Lung (tissue), 12 donors: ENCODE data around the gene NUB1. TPM values are rescaled to one million over a fixed set of nuclear protein-coding genes. Genes with fewer than 3 reads are reported as not detected.

ENCODE experiments used
- ATAC-seq: fragments of 200-7000 bp; cut with Tn5 transposase; one replicate; pipeline ENCODE4 v1.9.1; 2020; ENCODE audit warnings: moderate number of reproducible peaks; ENCODE audit not compliant: insufficient read depth, low FRiP score
- DNase-seq, 3 donors: peaks; one replicate each; pipeline ENCODE4 v3.0.0-alpha.2; 2013 to 2017
- H3K27ac ChIP-seq, 2 donors: one replicate each; pipeline ENCODE4 v1.5.1; 2013; ENCODE audit warnings: mild to moderate bottlenecking in 2 of 2, moderate library complexity in 2 of 2, control low read depth in 1 of 2, inconsistent platforms in 1 of 2, low read depth in 1 of 2, low read length in 1 of 2
- H3K27me3 ChIP-seq, 3 donors: one replicate each; pipeline ENCODE4 v1.5.1; 2013; ENCODE audit warnings: low read length in 2 of 3; ENCODE audit not compliant: control insufficient read depth in 3 of 3, insufficient read depth in 3 of 3
- H3K36me3 ChIP-seq, 4 donors: one replicate each; pipeline ENCODE4 v1.5.1; 2013; ENCODE audit warnings: low read length in 4 of 4, mild to moderate bottlenecking in 1 of 4, moderate library complexity in 1 of 4; ENCODE audit not compliant: control insufficient read depth in 4 of 4, insufficient read depth in 4 of 4
- H3K4me1 ChIP-seq, 5 donors: one replicate each; pipeline ENCODE4 v1.5.1; 2013; ENCODE audit warnings: low read length in 5 of 5, mild to moderate bottlenecking in 2 of 5, moderate library complexity in 1 of 5; ENCODE audit not compliant: control insufficient read depth in 5 of 5, insufficient read depth in 5 of 5
- H3K4me3 ChIP-seq: one replicate; pipeline ENCODE4 v1.5.1; 2013; ENCODE audit warnings: mild to moderate bottlenecking, control low read depth, moderate library complexity
- H3K9ac ChIP-seq, 2 donors: one replicate each; pipeline ENCODE4 v1.5.1; 2013; ENCODE audit warnings: low read length in 2 of 2, control low read depth in 1 of 2; ENCODE audit not compliant: insufficient read depth in 1 of 2
- H3K9me3 ChIP-seq, 4 donors: one replicate each; pipeline ENCODE4 v1.5.1; 2013; ENCODE audit warnings: low read length in 3 of 4, mild to moderate bottlenecking in 1 of 4, moderate library complexity in 1 of 4; ENCODE audit not compliant: control insufficient read depth in 4 of 4, insufficient read depth in 3 of 4
- WGBS, 2 donors: extraction: QIAGEN DNeasy Blood & Tissue Kit; methylation state at CpG; one replicate each; pipeline ENCODE4 v1.1.7; 2013; 5-methylcytosine and 5-hydroxymethylcytosine counted together
- polyA plus RNA-seq, 2 donors: library from polyadenylated mRNA; stranded (reverse); fragments of 200-250 nt; gene quantifications; one replicate each; pipeline ENCODE4 v1.2.1, GENCODE V29; 2013
- total RNA-seq, 2 donors: library from RNA; depleted of rRNA in 1 of 2; stranded (reverse); fragments of >200 nt in 1 of 2; gene quantifications; one replicate each; pipeline ENCODE4 v1.2.1, GENCODE V29; 2014 to 2021
- TF ChIP-seq, protein P1 (sequence below): IDR thresholded peaks from 2 replicates; pipeline ENCODE4 v1.5.1; 2012; ENCODE audit warnings: mild to moderate bottlenecking; ENCODE audit errors: control extremely low read depth, extremely low read depth
- donor health status: control.
- donor health status: control.
- donor health status: Bipolar disorder and iron deficiency.
- donor health status: healthy.
- donor health status: DM: yes; HTN: yes; CAD: no.

NUB1 gene
- total and polyA plus RNA-seq, 4 donors, result 22.6 to 47.4 (median 34.6) TPM

DNA sequence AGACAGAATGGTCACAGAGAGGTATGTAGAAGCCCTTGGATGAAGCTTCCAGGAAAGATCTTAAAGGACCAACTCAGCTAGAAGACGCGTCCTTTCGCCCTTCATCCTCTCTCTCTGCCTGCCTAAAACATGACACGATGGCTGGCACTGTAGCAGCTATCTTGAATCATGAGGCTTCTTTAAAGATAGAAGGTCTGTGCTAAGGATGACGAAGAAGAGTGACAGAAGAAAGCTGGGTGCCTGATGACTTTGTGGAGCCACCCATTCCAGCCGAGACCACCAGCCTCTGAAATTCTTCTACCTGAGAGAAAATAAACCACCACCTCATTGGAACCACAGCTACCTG is 42.7 kb downstream of the NUB1 start:
- ATAC-seq (no peak), DNase-seq (no peak)
- H3K27me3 ChIP-seq, result peaks cover 0 to 12% (median 5%) of the 10 kb centered on the region in 3 donors
- H3K4me1 ChIP-seq, result peaks cover 0 to 13% (median 7%) of the 10 kb centered on the region in 5 donors
- H3K27ac ChIP-seq, result no peak overlapping the region
- no peak overlapping the region for H3K9ac ChIP-seq
- no peaks in the 10 kb centered on the region for H3K9me3 ChIP-seq
- 89 to 97% methylated on average over 6 of the region's 6 CpGs for WGBS, 2 donors
- H3K36me3 ChIP-seq, result peaks cover 0 to 3% (median 1%) of the 10 kb centered on the region in 4 donors
- TF ChIP-seq, protein P1, sequence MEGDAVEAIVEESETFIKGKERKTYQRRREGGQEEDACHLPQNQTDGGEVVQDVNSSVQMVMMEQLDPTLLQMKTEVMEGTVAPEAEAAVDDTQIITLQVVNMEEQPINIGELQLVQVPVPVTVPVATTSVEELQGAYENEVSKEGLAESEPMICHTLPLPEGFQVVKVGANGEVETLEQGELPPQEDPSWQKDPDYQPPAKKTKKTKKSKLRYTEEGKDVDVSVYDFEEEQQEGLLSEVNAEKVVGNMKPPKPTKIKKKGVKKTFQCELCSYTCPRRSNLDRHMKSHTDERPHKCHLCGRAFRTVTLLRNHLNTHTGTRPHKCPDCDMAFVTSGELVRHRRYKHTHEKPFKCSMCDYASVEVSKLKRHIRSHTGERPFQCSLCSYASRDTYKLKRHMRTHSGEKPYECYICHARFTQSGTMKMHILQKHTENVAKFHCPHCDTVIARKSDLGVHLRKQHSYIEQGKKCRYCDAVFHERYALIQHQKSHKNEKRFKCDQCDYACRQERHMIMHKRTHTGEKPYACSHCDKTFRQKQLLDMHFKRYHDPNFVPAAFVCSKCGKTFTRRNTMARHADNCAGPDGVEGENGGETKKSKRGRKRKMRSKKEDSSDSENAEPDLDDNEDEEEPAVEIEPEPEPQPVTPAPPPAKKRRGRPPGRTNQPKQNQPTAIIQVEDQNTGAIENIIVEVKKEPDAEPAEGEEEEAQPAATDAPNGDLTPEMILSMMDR, result no peak
- H3K4me3 ChIP-seq, result no peak overlapping the region

DNA sequence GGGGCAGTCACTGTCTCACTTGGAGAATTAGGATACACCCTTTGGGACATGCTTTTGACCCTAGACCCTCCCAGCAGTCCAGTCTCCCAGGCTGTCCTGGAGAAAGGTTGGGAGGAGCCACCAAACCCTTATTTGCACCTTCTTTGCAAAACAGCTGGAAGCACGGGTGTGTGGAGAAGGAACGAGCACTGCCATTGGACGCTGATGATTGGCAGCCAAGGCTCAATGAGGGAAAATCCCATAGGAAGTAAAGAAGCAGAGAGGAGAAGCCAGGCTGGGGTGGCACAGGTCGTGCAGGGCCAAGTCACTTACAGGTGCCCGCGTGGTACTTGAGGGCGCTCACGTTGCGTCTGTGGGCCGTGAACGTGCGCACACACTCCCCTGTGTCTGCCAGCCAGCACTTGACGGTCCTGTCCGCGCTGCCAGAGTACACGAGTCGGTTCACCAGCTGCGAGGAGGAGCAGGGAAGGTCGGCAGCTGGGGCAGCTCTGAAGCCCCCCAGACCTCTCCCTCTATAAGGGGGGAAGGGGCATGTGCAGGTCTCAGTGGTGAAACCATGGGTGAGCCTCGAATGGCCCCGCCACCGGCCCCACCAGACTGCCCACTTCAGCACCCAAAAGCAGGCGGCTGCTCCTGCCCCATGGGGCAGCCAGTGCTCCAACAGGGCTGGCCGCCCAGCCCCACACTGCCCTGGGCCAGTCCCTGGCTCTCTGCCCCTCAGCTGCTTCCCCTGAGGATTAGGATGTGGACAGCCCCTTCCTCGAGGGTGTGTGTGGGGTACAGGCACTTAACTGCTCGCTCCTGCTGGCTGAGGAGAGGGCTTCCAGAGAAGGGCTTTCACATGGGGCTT is 43.4 kb downstream of the NUB1 start:
- Histone ChIP-seq H3K9ac (no peak overlapping the region), H3K27me3 (peaks cover 0 to 12% (median 5%) of the 10 kb centered on the region in 3 donors), H3K9me3 (no peaks in the 10 kb centered on the region), H3K4me3 (no peak overlapping the region), H3K4me1 (peaks cover 0 to 13% (median 7%) of the 10 kb centered on the region in 5 donors), H3K36me3 (peaks cover 0 to 3% (median 0%) of the 10 kb centered on the region in 4 donors), H3K27ac (no peak overlapping the region)
- ATAC-seq (no peak), DNase-seq (no peak)
- WGBS, 2 donors, result 72 to 88% methylated on average over 26 of the region's 26 CpGs
- TF ChIP-seq, protein P1, result no peak

DNA sequence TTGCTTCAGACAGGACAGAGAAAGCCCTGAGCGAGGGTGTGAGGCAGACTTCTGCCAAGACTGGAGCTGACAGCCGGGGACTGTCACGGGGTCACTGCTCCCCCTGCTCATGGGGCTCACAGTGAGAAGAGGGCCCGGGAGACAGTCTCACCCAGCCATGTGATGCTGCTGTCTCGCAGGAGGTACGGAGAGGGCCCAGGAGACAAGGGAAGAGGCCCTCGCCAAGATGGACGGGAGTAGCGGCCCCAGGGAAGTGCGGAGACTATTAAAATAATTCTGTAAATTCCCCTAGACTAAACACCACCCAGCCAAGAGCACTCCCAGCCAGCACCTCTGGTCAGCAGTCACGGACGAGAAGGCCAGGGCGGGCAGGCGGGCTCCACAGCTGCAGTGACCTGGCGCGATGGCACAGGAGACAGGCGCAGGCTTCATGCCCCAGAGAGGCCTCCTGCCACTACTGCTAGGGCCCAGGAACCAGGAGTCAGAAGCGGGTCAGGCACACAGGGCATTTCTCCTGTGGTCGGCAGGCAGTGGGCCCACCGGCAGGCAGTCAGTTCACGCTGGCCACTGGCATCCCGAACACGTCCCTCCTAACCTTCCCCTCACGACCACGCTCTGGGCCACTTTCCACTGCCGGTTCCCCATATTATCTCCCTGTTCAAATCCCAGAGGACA is 44.2 kb downstream of the NUB1 start:
- Histone ChIP-seq H3K9me3 (no peaks in the 10 kb centered on the region), H3K9ac (no peak overlapping the region), H3K4me3 (no peak overlapping the region), H3K27ac (no peak overlapping the region), H3K36me3 (peaks cover 0 to 3% (median 0%) of the 10 kb centered on the region in 4 donors), H3K4me1 (peaks cover 0 to 13% (median 7%) of the 10 kb centered on the region in 5 donors), H3K27me3 (peaks cover 0 to 12% (median 5%) of the 10 kb centered on the region in 3 donors)
- peak in 2 of 3 donors; percentile 11 to 37 for DNase-seq
- ATAC-seq, result no peak
- 85 to 87% methylated on average over 26 of the region's 26 CpGs for WGBS, 2 donors
- TF ChIP-seq, protein P1, result no peak
